HG03354 (cell line): ENCODE results near the gene SLC6A9.

Source experiments
- ATAC-seq: cut with Tn5 transposase; IDR thresholded peaks from one replicate; pipeline ENCODE4 v1.9.1; 2021; ENCODE audit warnings: mild to moderate bottlenecking; ENCODE audit not compliant: unreplicated experiment, poor library complexity, severe bottlenecking

Gene SLC6A9

GRCh38 chr1:43976045-43976444 lies 55.2 kb downstream of the SLC6A9 start:
- no peak for ATAC-seq

DNA sequence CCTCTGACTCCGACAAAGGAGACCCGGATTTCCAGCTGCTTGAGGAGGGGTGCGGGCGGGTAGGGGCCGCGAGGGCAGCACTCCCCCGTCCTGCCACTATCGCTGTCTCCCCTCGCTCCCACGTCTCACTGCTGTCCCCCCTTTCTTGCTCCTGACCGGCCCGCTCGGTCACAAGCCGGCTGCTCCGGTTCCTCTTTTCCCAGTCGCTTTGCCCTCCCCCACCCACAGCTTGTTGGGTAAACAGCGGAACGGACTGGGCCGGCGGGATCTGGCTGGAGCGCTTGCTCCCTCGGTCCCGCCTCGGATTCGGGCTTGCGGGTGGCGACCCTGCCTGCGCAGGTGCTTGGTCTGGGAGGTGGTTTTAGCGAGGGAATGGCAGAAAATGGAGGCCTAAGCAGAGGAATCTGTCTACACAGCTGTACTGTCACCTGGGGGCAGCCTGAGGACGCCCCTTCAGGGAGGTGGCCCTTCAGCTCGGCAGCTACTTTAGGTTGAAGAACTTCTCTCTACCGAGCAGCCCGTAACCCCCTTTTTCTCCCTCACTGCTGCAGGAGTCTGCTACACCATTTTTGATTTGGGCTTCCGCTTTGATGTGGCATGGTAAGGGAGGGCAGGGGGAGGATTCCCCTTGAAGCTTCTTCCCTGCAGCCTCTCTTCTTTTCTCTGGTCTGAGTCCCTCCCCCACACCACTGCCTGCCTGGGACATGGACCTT lies 55.9 kb downstream of the SLC6A9 start:
- ATAC-seq = no peak

GRCh38 chr1:43974443-43975248 lies 56.6 kb downstream of the SLC6A9 start, which contains the start of gene ATP6V0B:
Gene ATP6V0B, plus strand, starts transcription at chr1:43974960. Its CDS starts 81 bp downstream, at chr1:43975041.
- ATAC-seq = peak; percentile 69

DNA sequence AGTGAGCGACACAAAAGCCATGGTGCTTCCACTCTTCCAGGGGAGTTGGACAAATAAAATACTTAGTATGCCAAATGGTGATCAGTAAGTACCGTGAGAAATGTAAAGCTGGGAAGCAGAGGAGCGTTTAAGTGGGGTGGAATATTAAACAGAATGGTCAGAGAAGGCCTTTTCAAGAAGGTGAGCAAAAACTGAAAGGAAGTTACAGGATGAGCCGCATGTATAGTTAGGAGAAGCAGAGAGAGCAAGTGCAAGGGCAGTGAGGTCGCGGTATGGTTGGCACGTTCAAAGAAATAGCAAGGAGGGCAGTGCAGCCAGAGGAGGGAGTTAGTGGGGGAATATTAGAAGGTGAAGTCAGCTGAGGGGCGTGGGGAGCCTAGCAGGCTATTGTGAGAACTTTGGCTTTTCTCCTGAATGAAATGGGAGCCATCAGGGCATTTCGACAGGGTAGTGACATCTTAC lies 57.2 kb downstream of the SLC6A9 start:
- no peak for ATAC-seq

GRCh38 chr1:43971336-43971980 lies 59.8 kb downstream of the SLC6A9 start:
- ATAC-seq = no peak

DNA sequence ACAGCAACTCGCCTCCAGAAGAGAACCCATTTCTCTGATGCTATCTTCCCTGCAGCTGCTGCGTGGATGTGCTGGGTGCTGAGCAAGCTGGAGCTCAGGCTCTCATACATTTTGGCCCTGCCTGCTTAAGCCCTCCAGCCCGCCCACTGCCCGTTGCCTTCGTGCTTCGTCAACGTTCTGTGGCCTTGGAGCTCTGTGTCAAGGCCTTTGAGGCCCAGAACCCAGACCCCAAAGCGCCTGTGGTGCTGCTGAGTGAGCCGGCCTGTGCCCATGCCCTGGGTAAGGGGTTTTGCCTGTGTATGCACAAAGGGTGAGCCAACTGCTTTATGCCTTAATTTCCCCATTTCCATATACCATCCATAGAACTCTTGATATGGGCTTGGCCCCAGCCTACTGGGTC lies 60.4 kb downstream of the SLC6A9 start:
- no peak for ATAC-seq

DNA sequence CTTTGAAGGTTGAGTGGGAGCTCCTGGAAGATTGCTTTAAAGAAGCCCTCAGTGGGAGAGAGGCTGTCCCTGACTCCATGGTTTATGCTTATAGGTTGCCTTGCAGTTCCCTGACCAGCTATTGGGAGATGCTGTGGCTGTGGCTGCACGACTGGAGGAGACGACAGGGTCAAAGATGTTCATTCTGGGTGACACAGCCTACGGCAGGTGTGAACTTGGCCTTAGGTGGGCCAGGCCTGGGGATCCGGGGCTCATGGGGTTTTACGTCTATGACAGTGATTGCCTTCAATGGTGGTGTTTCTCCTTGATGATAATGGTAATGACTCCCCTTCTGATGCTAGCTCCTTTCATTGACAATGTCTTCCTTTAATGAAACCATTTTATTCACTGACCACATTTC lies 60.8 kb downstream of the SLC6A9 start:
- ATAC-seq = no peak

- ATAC-seq = peak; percentile 85
Measured at GRCh38 chr1:43969746-43970466, 61.4 kb downstream of the SLC6A9 start, which contains the start of gene DPH2. Gene DPH2, plus strand, starts transcription at chr1:43970010. Its CDS starts 166 bp downstream, at chr1:43970176.

- ATAC-seq = no peak
Measured at GRCh38 chr1:43969416-43969745, 61.9 kb downstream of the SLC6A9 start.

GRCh38 chr1:43968348-43968948 lies 62.8 kb downstream of the SLC6A9 start:
- ATAC-seq = no peak

GRCh38 chr1:43965316-43965715 lies 65.9 kb downstream of the SLC6A9 start:
- no peak for ATAC-seq

- ATAC-seq = no peak
Measured at GRCh38 chr1:43963890-43964289, 67.4 kb downstream of the SLC6A9 start.

DNA sequence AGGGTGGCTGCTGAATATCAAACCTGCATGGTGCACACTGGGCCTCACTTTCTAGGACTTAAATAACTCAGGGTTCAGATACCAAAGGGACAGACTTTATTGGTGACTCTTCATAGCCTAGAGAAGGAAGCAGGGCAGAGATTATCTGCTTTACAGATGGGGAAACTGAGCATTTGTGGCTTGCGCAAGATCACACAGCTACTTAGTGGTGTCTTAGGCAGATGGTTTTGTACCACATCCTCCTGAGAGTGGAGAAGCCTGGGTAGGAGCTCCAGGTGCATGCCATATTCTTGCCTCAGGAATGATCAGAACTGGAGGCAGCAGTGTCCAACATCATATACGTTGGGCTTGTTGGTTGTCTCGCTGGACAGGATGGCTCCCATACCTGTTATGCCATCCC lies 68.3 kb downstream of the SLC6A9 start:
- no peak for ATAC-seq

DNA sequence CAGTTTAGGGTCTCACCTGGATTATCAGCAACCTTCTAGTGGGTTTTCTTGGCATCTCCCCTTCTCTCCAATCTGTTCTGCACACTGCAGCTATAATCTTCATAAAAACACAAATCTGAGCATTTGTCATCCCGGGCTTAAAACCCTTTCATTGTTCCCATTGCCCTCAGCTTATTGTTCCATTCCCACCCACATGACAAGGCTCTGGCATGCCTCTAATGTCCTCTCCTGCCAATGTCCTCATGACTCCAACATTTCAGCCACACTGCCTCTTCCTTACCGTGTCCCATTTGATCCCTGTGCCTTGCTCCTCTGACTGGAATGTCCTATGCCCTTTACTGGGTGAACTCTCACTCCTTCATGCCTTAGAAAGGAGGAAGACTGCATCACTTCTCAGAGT lies 68.9 kb downstream of the SLC6A9 start:
- no peak for ATAC-seq

GRCh38 chr1:43961692-43962091 lies 69.6 kb downstream of the SLC6A9 start:
- no peak for ATAC-seq

GRCh38 chr1:43960798-43961197 lies 70.5 kb downstream of the SLC6A9 start:
- no peak for ATAC-seq

GRCh38 chr1:43958351-43959255 lies 72.7 kb downstream of the SLC6A9 start:
- ATAC-seq = no peak

GRCh38 chr1:43957407-43958040 lies 73.7 kb downstream of the SLC6A9 start:
- ATAC-seq = no peak
